SK-N-SH (cell line): ENCODE results near the gene ST6GALNAC3.

Experiments used
- CTCF ChIP-seq: fragments of 200-600 bp; sonication (generic); IDR thresholded peaks from 2 replicates; pipeline ENCODE4 v1.6.1; 2017; ENCODE audit warnings: antibody characterized with exemption, mild to moderate bottlenecking, moderate library complexity
- EP300 ChIP-seq, 2 experiments: IDR thresholded peaks; 2 replicates each; pipeline versions ENCODE4 v1.4.0 to v1.6.1; 2012; ENCODE audit warnings: borderline replicate concordance in 1 of 2, low read depth in 1 of 2, low read length in 1 of 2
- FOSL2 ChIP-seq: IDR thresholded peaks from 2 replicates; pipeline ENCODE4 v1.4.0; 2012; ENCODE audit warnings: low read depth, mild to moderate bottlenecking, moderate library complexity, borderline replicate concordance
- FOXM1 ChIP-seq: IDR thresholded peaks from 2 replicates; pipeline ENCODE4 v1.4.0; 2012; ENCODE audit warnings: low read depth, mild to moderate bottlenecking
- JUND ChIP-seq: IDR thresholded peaks from 2 replicates; pipeline ENCODE4 v1.4.0; 2012
- MAX ChIP-seq: IDR thresholded peaks from 2 replicates; pipeline ENCODE4 v1.4.0; 2012; ENCODE audit warnings: low read depth
- MXI1 ChIP-seq: IDR thresholded peaks from 2 replicates; pipeline ENCODE4 v1.6.1; 2012; ENCODE audit warnings: mild to moderate bottlenecking, low read depth, low read length, improper control_type of control experiment
- PBX3 ChIP-seq: IDR thresholded peaks from 2 replicates; pipeline ENCODE4; 2012
- RAD21 ChIP-seq: IDR thresholded peaks from 2 replicates; pipeline ENCODE4 v1.6.1; 2012; ENCODE audit warnings: mild to moderate bottlenecking, low read length
- REST ChIP-seq: IDR thresholded peaks from 2 replicates; pipeline ENCODE4 v1.6.1; 2012; ENCODE audit warnings: mild to moderate bottlenecking, low read depth, low read length, moderate library complexity
- RFX5 ChIP-seq: IDR thresholded peaks from 2 replicates; pipeline ENCODE4 v1.6.1; 2012; ENCODE audit warnings: mild to moderate bottlenecking, improper control_type of control experiment, low read length
- SIN3A ChIP-seq: IDR thresholded peaks from 2 replicates; pipeline ENCODE4 v1.6.1; 2012; ENCODE audit warnings: low read depth, mild to moderate bottlenecking, low read length, moderate library complexity, borderline replicate concordance
- TCF12 ChIP-seq: IDR thresholded peaks from 2 replicates; pipeline ENCODE4 v1.4.0; 2012
- USF2 ChIP-seq: fragments of 150-350 bp; IDR thresholded peaks from 2 replicates; pipeline ENCODE4 v1.6.1; 2017; ENCODE audit warnings: antibody characterized with exemption, low read length, low read depth, borderline replicate concordance

GRCh38 chr1:76568573-76569238, 494.2 kb downstream of the ST6GALNAC3 start:
- TF ChIP-seq CTCF, result no peak
- TF ChIP-seq EP300 (IDR thresholded peaks at IDR 0.05; ENCODE audit: borderline replicate concordance in 1 of 2, low read depth in 1 of 2, low read length in 1 of 2), result peak in 1 of 2 experiments; percentile 88; a peak in 2 of 4 replicates
- no peak for TF ChIP-seq RFX5
- no peak for TF ChIP-seq MXI1
- no peak for TF ChIP-seq SIN3A
- no peak for TF ChIP-seq REST
- TF ChIP-seq USF2, result no peak
- no peak for TF ChIP-seq PBX3
- peak; percentile 4; the same call in 1 of the 2 replicates for TF ChIP-seq RAD21
- TF ChIP-seq MAX, result no peak
- TF ChIP-seq FOSL2, result no peak
- TF ChIP-seq TCF12, result peak; percentile 32; the same call in 1 of the 2 replicates
- no peak for TF ChIP-seq JUND
- no peak for TF ChIP-seq FOXM1
